ENCODE results near the gene OR51G2.
"Not testable (repeated sequence)": the region's sequence is repeated elsewhere in the genome, so short reads cannot be mapped to it uniquely, and the experiment has no call there.

The OR51G2 gene, protein sequence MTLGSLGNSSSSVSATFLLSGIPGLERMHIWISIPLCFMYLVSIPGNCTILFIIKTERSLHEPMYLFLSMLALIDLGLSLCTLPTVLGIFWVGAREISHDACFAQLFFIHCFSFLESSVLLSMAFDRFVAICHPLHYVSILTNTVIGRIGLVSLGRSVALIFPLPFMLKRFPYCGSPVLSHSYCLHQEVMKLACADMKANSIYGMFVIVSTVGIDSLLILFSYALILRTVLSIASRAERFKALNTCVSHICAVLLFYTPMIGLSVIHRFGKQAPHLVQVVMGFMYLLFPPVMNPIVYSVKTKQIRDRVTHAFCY

DNA sequence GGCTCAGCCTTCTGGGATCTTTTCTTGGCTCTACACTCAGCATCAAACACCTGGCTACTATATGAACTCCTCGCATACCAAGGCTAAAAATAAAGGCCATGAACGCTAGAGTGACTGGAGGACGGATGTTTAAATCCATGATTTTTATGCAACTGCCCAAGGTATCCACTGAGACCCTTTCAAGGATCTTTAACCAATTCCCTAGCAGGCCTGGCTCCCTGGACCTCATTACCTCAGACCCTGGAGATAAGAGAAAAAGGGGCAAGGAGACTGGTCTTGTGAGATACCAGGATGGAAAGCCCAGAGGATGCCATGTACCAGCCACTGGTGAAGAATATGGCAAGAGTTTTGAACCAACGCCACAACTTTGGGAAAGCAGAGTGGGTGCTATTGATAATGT, at the start of gene OR51G2:
Gene OR51G2, minus strand, starts transcription at position 101 of the 400 bp plus-strand sequence. CDS start 3,687 bp downstream, outside the sequence.
- DNase-seq (ENCODE audit: low read depth): no peak
- TF ChIP-seq, protein P1, sequence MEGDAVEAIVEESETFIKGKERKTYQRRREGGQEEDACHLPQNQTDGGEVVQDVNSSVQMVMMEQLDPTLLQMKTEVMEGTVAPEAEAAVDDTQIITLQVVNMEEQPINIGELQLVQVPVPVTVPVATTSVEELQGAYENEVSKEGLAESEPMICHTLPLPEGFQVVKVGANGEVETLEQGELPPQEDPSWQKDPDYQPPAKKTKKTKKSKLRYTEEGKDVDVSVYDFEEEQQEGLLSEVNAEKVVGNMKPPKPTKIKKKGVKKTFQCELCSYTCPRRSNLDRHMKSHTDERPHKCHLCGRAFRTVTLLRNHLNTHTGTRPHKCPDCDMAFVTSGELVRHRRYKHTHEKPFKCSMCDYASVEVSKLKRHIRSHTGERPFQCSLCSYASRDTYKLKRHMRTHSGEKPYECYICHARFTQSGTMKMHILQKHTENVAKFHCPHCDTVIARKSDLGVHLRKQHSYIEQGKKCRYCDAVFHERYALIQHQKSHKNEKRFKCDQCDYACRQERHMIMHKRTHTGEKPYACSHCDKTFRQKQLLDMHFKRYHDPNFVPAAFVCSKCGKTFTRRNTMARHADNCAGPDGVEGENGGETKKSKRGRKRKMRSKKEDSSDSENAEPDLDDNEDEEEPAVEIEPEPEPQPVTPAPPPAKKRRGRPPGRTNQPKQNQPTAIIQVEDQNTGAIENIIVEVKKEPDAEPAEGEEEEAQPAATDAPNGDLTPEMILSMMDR (IDR thresholded peaks at IDR 0.05; ENCODE audit: control insufficient read depth, extremely low read depth, insufficient read depth): no peak
- H3K4me3 ChIP-seq (ENCODE audit: low read depth, low read length): no peak within 1 kb of the TSS

DNA sequence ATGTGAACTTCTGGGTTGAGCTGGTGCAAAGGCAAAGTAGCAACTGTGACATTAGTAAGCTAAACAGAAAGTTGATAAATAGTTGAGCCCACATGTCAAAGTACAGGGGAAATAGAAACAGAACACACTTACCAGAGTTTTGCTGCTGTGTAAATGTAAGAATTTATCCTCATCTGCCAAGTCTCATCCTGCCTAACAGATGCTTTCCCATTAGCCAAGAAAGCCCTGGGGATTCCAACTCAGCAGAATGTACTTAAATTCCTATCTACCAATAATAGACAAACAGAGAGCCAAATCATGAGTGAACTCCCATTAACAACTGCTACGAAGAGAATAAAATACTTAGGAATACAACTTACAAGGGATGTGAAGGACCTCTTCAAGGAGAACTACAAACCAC, 43.7 kb upstream of the OR51G2 start:
- DNase-seq (ENCODE audit: low read depth): no peak
- TF ChIP-seq, protein P1 (IDR thresholded peaks at IDR 0.05; ENCODE audit: control insufficient read depth, extremely low read depth, insufficient read depth): no peak
- no peak overlapping the region for H3K4me3 ChIP-seq (ENCODE audit: low read depth, low read length)

- TF ChIP-seq, protein P1 (IDR thresholded peaks at IDR 0.05; ENCODE audit: control insufficient read depth, extremely low read depth, insufficient read depth): no peak
- DNase-seq (ENCODE audit: low read depth): no peak
Measured at GRCh38 chr11:4960877-4961276, 41.7 kb upstream of the OR51G2 start.

DNA sequence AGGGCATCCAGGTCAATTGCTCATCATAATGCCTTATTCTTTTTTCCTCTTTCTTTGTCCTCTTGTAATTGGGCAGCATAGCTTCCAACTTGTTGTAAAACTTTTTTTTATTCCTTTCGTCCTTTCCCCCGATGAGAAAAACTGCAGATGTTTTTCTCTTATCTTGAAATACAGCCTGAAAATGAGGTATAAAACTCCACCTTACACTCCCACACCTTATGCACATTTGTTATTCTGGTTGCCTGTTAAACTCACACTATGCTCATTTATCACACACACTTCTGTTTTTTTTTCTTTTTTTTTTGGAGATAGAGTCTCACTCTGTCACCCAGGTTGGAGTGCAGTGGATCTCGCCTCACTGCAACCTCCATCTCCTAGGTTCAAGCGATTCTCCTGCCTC, 38.2 kb upstream of the OR51G2 start:
- TF ChIP-seq, protein P1 (IDR thresholded peaks at IDR 0.05; ENCODE audit: control insufficient read depth, extremely low read depth, insufficient read depth): no peak
- no peak for DNase-seq (ENCODE audit: low read depth)
- no peak overlapping the region for H3K4me3 ChIP-seq (ENCODE audit: low read depth, low read length)

More at GRCh38 chr11:4960877-4961276, 41.7 kb upstream of the OR51G2 start:
- H3K4me3 ChIP-seq (ENCODE audit: low read depth, low read length): no peak overlapping the region

DNA sequence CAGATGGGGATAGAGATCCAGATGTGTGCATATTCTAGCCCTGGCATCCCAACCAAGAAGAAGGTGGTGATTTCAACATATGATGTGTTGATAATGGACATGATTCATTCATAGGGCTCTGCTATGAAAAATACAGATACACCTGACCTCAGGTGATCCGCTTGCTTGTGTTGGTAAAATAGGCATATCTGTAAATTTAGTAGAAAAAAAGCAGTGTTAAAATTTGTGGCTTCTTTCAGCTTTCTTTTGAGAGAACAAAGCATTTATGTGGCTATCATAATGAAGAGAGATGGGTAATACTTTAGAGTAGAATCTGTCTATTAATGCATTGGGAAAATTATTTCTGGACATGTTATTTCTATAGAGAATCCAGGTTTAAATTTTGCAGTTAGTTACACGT, 36.5 kb upstream of the OR51G2 start, which contains the start of gene OR51A2:
Gene OR51A2, minus strand, starts transcription at position 101 of the 400 bp plus-strand sequence. Its CDS starts 0 bp downstream, at position 101.
- DNase-seq (ENCODE audit: low read depth); H3K4me3 ChIP-seq (ENCODE audit: low read depth, low read length): not testable (repeated sequence)

GRCh38 chr11:4947505-4947904, 28.4 kb upstream of the OR51G2 start, which contains the start of gene OR51A4:
OR51A4 (minus strand) TSS chr11:4947605; CDS start chr11:4947100, 505 bp downstream.
- no peak within 1 kb of the TSS for H3K4me3 ChIP-seq (ENCODE audit: low read depth, low read length)
- TF ChIP-seq, protein P1 (IDR thresholded peaks at IDR 0.05; ENCODE audit: control insufficient read depth, extremely low read depth, insufficient read depth): no peak
- DNase-seq (ENCODE audit: low read depth): no peak

GRCh38 chr11:4936745-4937144, 17.6 kb upstream of the OR51G2 start:
- TF ChIP-seq, protein P1 (IDR thresholded peaks at IDR 0.05; ENCODE audit: control insufficient read depth, extremely low read depth, insufficient read depth): no peak
- DNase-seq (ENCODE audit: low read depth): no peak
- H3K4me3 ChIP-seq (ENCODE audit: low read depth, low read length): no peak overlapping the region
